WTC11 (cell line): ENCODE data around the gene SLC39A7.

Source experiments
- ATF1 ChIP-seq: sonication (generic); formaldehyde crosslinking; IDR thresholded peaks from 2 replicates; pipeline ENCODE4 v1.8.1; 2023; ENCODE audit warnings: mild to moderate bottlenecking, moderate library complexity, missing genetic modification reagents
- ATF2 ChIP-seq: sonication (generic); formaldehyde crosslinking; IDR thresholded peaks from 2 replicates; pipeline ENCODE4 v1.8.1; 2022; ENCODE audit warnings: low read depth, missing genetic modification reagents, borderline replicate concordance
- CBFB ChIP-seq: sonication (generic); formaldehyde crosslinking; IDR thresholded peaks from 2 replicates; pipeline ENCODE4 v1.8.1; 2022; ENCODE audit warnings: mild to moderate bottlenecking, low read depth, missing genetic modification reagents
- CTCF ChIP-seq: fragments of 200-600 bp; IDR thresholded peaks from 2 replicates; pipeline ENCODE4 v1.8.0; 2022; ENCODE audit warnings: antibody characterized with exemption
- E2F1 ChIP-seq: sonication (generic); formaldehyde crosslinking; IDR thresholded peaks from 2 replicates; pipeline ENCODE4 v1.8.0; 2022; ENCODE audit warnings: mild to moderate bottlenecking, missing genetic modification reagents
- MAX ChIP-seq: sonication (generic); formaldehyde crosslinking; IDR thresholded peaks from 2 replicates; pipeline ENCODE4 v1.8.0; 2022; ENCODE audit warnings: mild to moderate bottlenecking, missing genetic modification reagents
- PRDM15 ChIP-seq: sonication (generic); formaldehyde crosslinking; IDR thresholded peaks from 2 replicates; pipeline ENCODE4 v1.8.0; 2022; ENCODE audit warnings: missing genetic modification reagents
- RELA ChIP-seq: sonication (generic); formaldehyde crosslinking; IDR thresholded peaks from 2 replicates; pipeline ENCODE4 v1.8.1; 2022; ENCODE audit warnings: missing genetic modification reagents, mild to moderate bottlenecking, borderline replicate concordance
- SMAD3 ChIP-seq: sonication (generic); formaldehyde crosslinking; IDR thresholded peaks from 2 replicates; pipeline ENCODE4 v1.8.0; 2022; ENCODE audit warnings: missing genetic modification reagents, mild to moderate bottlenecking, borderline replicate concordance
- TP53 ChIP-seq: sonication (generic); formaldehyde crosslinking; IDR thresholded peaks from 2 replicates; pipeline ENCODE4 v1.8.1; 2023; ENCODE audit warnings: mild to moderate bottlenecking, missing genetic modification reagents
- USF1 ChIP-seq: sonication (generic); formaldehyde crosslinking; IDR thresholded peaks from 2 replicates; pipeline ENCODE4 v1.8.0; 2022; ENCODE audit warnings: mild to moderate bottlenecking, missing genetic modification reagents
- ZMAT4 ChIP-seq: fragments of 250-450 bp; sonication (Bioruptor Pico); IDR thresholded peaks from 2 replicates; pipeline ENCODE4 v1.9.0; 2021; ENCODE audit warnings: mild to moderate bottlenecking
- ZNF416 ChIP-seq: fragments of 250-450 bp; sonication (Bioruptor Pico); IDR thresholded peaks from 2 replicates; pipeline ENCODE4 v1.9.0; 2021; ENCODE audit warnings: mild to moderate bottlenecking, inconsistent platforms

- TF ChIP-seq CTCF (no peak), SMAD3 (CRISPR knock-in tag) (no peak), USF1 (CRISPR knock-in tag) (no peak), TP53 (no peak), ZMAT4 (CRISPR knock-in tag) (no peak), CBFB (no peak), E2F1 (CRISPR knock-in tag) (no peak), ZNF416 (CRISPR knock-in tag) (no peak), MAX (CRISPR knock-in tag) (no peak), ATF2 (CRISPR knock-in tag) (no peak), ATF1 (CRISPR knock-in tag) (no peak), RELA (CRISPR knock-in tag) (no peak), PRDM15 (CRISPR knock-in tag) (no peak)
Measured at GRCh38 chr6:33192105-33192646, 8.5 kb upstream of the SLC39A7 start, which contains the start of gene COL11A2.
